Stimulated activated CD8-positive, alpha-beta memory T cell treated with anti-CD3 and anti-CD28 coated beads, Interleukin-4, amount 100 ng/mL, for 24 hours (primary cell): ENCODE data around the gene ADARB2.
"Not testable (repeated sequence)": the region's sequence is repeated elsewhere in the genome, so short reads cannot be mapped to it uniquely, and the experiment has no call there.

ENCODE experiments used
- DNase-seq: peaks from one replicate; pipeline ENCODE4 v3.0.0-alpha.2; 2020; ENCODE audit warnings: low read depth

Gene ADARB2

DNA sequence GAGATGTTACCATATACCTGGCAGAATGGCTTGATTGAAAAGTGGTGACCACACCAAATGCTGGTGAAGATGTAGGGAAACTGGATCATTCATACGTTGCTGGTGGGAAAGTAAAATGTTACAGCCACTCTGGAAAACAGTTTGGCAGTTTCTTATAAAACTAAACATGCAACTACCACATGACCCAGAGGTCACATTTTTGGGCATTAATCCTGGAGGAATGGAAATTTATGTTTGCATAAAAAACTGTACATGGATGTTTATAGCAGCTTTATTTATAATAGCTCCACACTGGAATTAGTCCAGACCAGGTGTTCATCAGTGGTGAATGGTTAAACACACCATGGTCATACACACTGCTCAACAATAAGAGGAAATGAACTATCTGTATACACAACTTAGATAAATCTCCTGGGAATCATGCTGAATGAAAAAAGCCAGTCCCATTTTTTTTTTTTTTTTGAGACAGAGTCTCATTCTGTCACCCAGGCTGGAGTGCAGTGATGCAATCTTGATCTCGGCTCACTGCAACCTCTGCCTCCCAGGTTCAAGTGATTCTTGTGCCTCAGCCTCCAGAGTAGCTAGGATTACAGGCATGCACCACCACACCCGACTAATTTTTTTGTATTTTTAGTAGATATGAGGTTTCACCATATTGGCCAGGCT, 309.7 kb downstream of the ADARB2 start:
- not testable (repeated sequence) for DNase-seq

DNA sequence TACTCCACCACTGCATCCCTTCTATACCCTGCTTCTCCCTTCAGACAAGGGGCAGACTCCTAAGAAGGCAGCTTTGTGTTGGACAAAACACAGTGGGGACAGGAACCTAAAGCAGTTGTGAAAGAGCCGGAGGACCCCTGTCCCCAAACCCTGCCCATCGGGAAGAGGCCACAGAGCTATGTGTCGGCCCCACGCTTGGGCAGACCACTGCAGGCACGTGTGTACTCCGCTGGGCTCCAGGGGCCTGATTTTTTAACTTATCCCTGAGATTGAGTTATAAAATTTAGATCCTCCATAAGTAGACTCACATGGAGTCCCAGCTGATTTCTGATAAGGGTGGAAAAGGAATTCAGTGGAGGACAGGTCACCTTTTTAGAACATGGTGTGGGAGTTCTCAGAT, 310.5 kb downstream of the ADARB2 start:
- DNase-seq = no peak

DNA sequence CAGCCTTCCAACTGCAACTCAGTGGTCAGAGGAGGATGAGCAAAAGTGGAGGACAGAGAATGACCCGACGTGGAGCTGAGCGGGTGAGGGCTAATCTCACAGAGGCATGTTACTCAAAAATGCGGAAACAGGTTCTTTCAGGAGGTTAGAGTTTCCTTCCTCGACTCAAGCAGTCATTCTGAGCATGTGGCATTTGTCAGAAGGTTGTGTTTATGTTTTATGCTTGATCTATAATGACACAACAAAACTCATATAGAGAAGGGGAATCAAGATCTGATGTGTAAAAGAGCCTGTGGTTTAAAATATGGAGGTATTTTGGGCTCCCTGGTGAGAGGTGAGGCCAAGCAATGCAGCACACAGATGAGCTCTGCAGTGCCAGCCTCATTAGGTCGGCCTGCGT, 311.4 kb downstream of the ADARB2 start:
- DNase-seq = no peak

DNA sequence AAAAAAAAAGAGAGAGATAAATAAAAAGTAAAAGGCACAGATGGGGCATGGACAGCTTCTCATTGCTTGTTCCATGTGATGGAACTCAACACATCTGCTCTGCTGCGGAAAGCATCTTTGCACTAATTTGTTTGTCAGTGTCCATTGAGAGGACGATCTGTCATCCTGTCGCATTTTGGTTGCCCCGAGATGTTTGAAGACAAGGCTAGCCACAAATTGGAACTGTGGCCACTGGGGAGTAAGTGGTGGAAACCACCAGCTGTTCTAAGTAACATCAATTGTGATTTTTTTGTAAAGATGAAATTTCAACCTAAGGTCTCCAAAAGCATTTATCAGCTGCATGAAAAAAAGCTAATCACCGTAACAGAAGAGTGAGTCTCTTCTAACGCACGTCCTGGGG, 312.7 kb downstream of the ADARB2 start:
- no peak for DNase-seq

DNA sequence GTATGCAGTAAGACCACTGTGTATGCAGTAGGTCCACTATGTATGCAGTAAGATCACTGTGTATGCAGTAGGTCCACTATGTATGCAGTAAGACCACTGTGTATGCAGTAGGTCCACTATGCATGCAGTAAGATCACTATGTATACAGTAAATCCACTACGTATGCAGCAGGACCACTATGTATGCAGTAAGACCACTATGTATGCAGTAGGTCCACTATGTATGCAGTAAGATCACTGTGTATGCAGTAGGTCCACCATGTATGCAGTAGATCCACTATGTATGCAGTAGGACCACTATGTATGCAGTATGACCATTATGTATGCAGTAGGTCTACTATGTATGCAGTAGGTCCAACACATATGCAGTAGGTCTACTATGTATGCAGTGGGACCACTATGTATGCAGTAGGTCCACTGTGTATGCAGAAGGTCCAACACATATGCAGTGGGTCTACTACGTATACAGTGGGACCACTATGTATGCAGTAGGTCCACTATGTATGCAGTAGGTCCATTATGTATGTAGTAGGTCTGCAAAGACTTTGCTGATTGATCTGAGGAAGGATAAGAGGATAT, 313.6 kb downstream of the ADARB2 start:
- no peak for DNase-seq

DNA sequence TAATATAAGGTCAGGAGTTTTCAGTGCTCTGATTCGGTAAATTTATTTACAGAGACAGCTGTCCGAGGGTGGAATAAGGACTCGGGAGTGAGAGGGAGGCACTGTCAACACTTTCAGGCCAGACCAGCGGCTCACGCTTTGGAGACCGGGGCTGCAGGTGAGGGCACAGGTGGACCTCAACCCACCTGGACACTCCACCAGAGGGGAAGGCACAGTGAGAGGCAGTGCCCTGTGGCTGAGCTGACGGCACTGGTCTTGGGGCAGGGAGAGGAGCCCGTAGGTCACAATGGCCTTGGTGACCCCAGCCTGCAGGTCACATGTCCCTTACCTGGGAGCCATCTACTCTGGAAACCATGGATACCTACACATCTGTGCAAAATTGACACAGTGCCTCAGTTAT, 315.1 kb downstream of the ADARB2 start:
- DNase-seq = no peak

DNA sequence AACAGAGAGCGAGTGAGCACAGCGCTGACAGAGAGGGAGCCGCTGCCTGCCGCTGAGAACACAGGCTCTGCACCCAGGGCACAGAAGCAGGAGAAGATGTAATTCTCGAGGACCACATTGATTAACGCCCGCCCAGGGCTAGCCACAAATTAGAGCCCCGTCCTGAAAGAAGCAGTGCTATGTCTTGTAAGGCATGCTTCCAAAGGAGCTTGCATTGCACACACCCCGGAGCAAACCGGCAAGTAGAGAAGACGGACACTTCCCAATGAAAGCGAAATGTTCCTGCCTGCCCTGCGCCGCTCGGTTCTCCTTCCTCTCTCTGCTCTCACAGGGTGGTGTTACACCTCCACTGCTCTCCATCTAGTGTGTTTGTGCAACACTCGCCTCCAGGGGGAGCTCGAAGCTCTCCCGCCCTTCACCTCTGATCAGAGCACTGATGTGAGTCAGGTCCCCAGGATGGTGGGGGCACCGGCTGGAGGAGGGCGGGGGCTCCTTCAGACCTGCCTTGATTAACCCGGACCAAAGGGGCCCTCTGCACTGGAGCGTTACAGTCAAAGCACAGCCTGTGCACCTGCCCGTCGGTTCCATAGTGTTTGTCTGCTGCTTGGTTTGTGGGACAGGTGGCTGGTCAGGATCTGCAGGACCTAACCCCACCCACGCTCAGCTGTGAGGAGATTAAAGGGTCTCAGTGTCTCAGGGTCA, 316.5 kb downstream of the ADARB2 start:
- DNase-seq = peak; percentile 38

DNA sequence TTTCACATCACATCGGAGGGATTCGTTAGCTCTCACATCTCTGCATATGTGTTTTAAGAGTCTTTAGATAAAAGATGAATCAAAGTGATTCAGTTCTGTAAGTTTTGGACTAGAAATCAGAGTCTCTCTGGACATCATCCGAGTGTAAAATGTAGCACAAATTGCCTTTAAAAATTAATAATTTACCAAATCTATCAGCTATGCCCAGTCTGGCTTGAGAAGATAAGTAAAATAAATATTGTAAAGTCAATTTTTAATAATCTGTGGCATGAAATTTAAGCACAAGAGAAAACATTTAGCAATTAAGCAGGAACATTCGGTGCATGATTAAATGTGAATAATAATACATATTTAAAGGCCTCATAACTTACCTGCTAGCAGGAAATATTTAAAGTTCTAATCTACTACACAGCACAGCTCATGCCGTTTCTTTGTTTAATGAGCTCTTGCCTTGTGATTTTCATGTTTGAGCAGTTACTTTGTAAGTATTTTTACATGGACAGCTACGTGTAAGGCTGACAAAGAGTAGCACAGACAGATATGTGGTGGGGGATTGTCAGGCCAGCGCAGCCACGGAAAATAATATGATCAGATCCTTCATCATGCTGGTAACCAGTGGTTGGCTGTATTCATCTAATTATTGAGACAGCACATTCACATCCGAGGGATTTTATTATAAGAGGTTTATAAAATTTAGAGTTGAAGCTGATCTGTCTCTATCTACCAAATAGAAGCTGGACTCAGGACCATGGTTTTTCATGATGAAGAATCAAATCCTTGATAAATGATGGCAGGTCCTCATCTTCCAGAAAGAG, 317.3 kb downstream of the ADARB2 start:
- DNase-seq = no peak

DNA sequence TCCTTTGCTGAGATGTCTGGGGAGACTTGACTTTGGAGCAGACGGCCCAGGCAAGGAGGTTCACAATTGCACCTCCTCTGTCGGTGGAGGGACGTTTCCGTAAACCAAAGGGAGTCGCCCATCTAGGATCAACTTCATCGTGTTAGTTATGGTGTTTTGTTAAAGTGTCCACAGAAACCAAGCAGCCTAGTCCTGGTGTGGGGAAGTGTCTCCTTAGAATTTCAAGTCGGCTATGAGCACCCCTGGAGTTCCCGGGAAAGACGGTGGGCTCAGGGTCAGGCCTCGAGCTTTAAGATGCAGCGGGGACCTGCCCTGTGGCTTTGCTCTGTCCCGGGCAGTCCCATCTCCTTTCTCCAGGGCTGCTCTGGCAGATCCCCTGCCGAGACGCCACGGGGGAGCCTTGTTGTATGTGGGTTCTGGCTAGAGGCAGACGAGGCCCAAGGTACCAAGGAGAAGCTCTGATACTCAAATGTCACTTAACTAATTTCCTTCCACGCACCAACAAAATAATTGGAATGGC, 319.2 kb downstream of the ADARB2 start:
- no peak for DNase-seq

DNA sequence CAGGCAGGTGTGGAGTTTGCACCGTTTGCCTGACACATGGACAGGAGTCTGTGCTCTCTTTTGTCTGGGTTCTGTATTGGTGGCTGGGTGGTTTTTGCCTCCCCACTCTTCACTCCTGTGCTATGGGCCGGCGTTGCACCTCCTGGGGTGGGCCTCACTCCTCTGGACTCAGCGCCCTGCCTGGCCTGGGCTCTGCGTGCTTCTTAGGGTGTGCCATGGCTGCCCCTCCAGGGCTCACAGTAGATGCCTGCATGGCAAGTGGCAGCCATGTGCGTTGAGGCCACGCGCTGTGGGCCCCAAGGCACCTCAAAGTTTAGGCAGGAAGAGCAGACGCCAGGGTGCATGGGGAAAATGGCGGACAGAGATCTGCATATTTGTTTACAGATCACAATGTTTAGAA, 319.8 kb downstream of the ADARB2 start:
- DNase-seq = no peak

DNA sequence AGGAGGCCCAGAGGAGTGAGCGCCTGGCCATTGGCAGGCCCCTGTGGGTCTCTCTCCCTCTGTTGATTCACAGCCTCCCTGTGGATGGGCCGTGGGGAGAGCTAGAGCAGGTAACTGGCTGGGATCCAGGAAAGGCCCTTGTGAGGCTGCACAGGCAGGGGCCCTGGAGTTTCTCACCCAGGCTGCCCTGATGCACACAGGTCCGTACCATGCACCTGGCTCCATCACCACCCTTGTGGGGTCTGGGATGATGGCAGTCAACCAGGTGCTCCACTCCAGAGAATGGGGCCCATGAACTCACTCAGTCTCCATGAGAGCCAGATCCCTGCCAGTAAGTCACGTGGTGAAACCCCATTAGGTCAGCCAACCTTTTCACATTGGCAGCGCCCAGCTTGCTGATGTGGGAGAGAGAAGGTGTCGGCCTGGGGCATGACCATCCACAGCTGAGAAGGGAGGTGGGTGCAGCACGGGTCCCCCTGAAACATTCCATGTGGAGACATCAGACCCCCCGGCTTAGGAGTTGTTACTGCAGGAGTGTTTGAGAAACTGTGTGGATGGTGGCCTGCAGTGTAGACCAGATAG, 320.8 kb downstream of the ADARB2 start:
- DNase-seq = no peak

DNA sequence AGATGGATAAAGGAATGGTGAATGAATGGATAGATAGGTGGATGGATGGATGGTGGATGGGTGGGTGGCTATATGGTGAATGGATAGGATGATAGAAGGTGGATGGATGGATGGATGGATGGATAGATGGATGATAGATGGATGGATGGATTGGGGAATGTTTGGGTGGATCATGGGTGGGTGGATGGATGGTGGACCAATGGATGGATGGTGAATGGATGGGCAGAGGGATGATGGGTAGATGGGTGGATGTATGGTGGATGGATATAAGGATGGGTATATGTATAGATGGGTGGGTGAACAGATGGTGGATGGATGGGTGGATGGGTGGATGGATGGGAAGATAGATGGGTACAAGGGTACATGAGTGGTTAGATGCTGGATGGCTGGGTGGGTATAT, 322.4 kb downstream of the ADARB2 start:
- no peak for DNase-seq

DNA sequence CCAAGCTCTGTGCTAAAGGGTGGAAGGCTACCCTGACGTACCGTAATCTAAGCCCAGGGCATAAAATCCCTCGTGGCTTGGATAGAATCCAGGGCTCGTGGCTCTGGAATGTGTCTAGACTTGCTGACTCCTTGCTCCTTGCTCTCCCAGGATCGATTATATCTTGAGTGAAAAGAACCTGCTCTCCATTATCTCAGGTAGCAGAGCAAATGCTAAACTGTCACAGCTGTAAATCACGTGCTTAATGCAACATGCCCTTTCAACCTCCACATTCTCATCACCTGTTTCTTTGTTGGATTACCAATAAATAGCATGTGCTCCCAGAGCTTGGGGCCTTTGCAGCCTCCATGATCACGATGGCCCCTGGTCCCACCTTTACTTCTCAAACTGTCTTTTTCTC, 323.0 kb downstream of the ADARB2 start:
- DNase-seq = not testable (repeated sequence)

DNA sequence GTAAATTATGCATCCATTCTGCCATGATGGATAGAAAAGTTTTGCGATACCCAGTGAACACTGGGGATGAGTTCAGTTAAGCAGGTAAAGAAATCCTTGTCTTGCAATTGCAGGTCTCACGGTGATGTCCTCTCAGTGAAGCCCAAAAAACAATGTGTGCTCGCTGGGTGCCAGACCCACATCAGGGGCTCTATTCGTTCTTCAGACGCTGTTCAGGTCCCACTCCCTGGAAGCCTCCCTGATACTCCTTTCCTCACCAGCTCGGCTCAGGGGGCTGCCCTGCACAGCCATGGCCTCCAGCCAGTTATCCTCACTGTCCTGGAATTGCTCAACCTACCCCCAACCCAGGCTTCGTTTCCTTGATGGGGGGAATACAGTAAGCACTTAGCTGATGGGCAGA, 323.5 kb downstream of the ADARB2 start:
- DNase-seq = no peak

DNA sequence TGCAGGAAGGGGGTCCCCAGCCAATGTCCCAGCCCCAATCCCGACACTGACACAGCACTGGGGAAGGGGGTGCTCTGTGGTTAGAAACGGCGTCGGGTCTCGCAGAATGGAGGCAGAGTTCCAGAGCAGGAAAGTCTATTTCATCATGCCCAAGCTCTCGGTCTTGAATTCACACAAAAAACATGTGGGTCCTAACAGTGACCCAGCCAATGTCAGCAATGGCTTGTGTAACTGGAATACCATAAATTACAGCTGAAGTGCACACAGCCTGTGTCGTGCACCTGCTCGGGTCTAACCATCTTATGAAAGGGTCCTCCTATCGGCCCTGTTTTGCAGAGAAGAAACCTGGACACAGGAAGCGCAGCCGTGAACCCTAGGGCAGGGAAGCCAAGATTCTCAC, 324.1 kb downstream of the ADARB2 start:
- no peak for DNase-seq

DNA sequence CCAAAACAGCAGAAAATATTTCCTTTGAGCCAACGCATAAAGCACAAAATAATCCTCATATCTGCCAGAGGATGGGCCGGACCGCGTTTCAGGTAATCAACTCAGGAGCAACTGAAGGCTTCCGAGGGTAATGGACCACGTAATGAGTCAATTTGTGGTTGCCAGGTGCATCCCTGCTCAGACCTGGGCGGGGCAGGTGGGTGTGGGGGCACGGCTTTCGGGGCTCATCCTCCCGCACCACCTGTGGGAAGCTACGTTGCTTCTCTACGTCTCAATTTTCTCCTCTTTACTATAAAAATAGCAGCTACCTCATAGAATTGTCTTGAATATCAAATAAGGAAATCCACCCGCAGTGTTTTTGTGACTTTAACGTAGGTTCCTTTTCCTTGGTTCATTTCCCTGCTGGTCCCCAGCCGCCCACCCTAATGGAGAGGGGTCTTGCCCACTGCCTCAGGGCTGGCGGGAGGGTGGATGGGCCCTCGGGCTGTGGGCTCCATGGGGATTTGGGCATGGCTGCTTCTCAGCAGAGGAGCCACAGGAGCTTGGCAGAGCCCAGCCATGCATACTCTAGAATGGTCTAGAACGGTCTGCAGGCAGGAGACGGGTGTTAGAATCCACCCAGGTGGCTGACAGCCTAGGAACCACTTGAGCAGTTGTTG, 324.7 kb downstream of the ADARB2 start:
- DNase-seq = no peak

DNA sequence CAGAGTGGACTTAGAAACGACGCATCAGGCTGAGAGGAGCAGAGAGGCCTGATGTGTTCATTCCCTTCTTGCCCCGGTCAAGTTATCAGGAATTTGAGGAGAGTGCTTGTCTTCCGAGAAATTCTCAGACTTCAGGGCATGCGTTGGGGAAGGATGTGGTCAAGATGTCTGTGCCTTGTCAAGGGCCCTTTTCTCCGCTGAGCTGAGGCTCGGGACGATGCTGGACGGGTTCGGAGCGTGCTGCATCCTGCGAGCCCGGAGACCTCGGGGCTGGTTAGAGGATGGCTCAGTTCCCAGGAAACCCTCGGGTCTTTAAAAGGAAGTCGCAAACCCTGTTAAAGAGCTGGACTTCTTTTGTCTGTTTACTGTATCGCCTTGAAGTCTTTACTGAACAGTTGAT, 325.4 kb downstream of the ADARB2 start:
- DNase-seq = no peak

DNA sequence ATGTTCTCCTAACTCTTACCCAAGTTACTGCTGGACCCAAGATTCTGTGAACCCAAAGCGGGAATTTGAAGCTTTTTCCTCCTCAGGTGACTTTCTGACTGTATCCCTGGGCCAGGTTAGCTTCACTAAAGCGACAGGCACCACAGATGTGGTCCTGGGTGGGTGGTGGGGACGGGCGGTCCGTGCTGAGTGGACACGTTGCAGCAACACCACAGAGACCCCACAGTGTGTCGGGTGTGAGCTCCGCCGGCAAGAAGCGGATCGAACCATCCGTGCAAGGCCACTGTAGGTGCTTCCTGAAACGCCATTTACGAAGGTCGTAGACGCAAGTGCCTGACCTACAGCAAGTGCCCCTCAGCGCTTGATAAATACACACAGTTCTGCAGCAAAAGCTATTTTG, 325.9 kb downstream of the ADARB2 start:
- DNase-seq = no peak

DNA sequence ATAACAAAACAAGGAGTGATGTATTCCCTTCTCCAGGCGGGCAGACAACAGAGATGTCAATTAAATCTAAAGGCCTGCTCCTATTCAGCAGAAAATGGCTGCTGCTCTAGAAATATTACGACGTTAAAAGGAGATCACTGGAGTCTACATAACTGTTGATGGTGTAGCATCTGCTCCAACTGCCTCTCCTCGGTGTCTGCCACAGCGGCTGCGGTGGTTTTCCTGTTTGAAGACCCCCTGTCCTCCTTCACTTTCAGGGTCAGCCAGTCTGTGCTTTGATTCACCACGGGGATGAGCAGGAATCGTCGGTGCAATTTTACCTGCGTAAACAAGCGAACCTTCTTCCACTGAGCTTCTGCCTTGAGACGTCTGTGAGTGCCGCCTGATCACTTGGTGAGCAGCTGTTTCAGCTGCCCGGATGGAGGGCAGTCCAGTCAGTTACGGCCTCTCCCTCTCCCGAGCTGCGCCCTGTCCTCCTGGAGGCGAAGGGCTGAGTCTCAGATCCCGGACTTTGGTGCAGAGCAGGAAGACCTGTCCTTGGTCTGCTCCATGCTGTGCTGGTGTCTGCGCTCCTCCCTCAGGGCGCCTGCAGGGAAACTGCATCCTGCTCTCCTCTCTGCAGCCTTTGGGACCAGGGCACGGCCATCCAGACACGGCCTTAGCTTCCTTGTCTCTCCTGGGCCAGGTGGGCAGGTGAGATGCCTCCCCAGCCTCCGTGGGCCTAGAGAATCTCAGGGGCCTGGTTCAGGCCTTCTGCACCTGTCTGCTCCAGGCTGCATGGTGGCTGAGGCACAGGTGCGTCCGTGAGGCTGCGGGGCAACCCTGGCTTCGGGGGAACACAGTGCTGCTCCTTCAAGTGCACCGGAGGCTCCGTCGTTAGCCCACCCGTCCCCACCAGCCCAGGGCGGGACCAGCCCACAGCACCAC, 326.6 kb downstream of the ADARB2 start:
- DNase-seq = no peak

DNA sequence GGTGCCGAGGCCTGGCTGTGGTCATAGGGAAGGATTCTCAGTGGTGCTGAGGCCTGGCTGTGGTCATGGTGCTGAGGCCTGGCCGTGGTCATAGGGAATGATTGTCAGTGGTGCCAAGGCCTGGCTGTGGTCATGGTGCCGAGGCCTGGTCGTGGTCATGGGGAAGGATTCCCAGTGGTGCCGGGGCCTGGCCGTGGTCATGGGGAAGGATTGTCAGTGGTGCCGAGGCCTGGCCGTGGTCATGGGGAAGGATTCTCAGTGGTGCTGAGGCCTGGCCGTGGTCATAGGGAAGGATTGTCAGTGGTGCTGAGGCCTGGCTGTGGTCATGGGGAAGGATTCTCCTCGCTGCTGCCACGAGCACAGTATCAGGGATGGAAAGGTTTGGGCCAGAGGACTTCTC, 327.3 kb downstream of the ADARB2 start:
- no peak for DNase-seq

DNA sequence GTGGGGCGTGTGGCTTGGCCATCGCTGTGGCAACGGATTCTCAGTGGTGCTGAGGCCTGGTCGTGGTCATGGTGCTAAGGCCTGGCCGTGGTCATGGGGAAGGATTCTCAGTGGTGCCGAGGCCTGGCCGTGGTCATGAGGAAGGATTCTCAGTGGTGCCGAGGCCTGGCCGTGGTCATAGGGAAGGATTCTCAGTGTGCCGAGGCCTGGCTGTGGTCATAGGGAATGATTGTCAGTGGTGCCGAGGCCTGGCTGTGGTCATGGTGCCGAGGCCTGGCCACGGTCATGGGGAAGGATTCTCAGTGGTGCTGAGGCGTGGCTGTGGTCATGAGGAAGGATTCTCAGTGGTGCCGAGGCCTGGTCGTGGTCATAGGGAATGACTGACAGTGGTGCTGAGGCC, 327.9 kb downstream of the ADARB2 start:
- no peak for DNase-seq
